Neural progenitor cell (in vitro differentiated cells): ENCODE data around the gene SEMA3C. TPM values are rescaled to one million over a fixed set of nuclear protein-coding genes. Genes with fewer than 3 reads are reported as not detected.

ENCODE experiments used
- DNase-seq: peaks from one replicate; pipeline ENCODE4 v3.0.0-alpha.2; 2016; ENCODE audit warnings: low spot score
- H2AFZ ChIP-seq: fragments of 200-600 bp; sonication (generic); replicated peaks from 2 replicates; pipeline ENCODE4 v1.6.1; 2016; ENCODE audit warnings: antibody characterized with exemption
- H3F3A ChIP-seq: fragments of 200-600 bp; sonication (generic); 2 replicates; pipeline ENCODE4 v1.6.1; 2016; ENCODE audit warnings: antibody characterized with exemption, low read depth
- H3K27ac ChIP-seq: fragments of 200-600 bp; sonication (generic); 2 replicates; pipeline ENCODE4 v1.5.1; 2016; ENCODE audit warnings: mild to moderate bottlenecking
- H3K27me3 ChIP-seq: fragments of 200-600 bp; sonication (generic); 2 replicates; pipeline ENCODE4 v1.6.1; 2016; ENCODE audit warnings: mild to moderate bottlenecking, moderate library complexity
- H3K36me3 ChIP-seq: fragments of 200-600 bp; sonication (generic); 2 replicates; pipeline ENCODE4 v1.5.1; 2016
- H3K4me1 ChIP-seq: fragments of 200-600 bp; sonication (generic); 2 replicates; pipeline ENCODE4 v1.6.1; 2016; ENCODE audit warnings: mixed run types
- H3K4me2 ChIP-seq: fragments of 200-600 bp; sonication (generic); 2 replicates; pipeline ENCODE4 v1.6.1; 2016
- H3K4me3 ChIP-seq: fragments of 200-600 bp; sonication (generic); 2 replicates; pipeline ENCODE4 v1.5.1; 2016
- H3K79me2 ChIP-seq: fragments of 200-600 bp; sonication (generic); 2 replicates; pipeline ENCODE4 v1.6.1; 2016; ENCODE audit warnings: low read depth
- H3K9ac ChIP-seq: fragments of 200-600 bp; sonication (generic); 2 replicates; pipeline ENCODE4 v1.6.1; 2016
- H3K9me3 ChIP-seq: fragments of 200-600 bp; sonication (generic); 2 replicates; pipeline ENCODE4 v1.5.1; 2016; ENCODE audit warnings: low read depth
- H4K20me1 ChIP-seq: fragments of 200-600 bp; sonication (generic); 2 replicates; pipeline ENCODE4 v1.6.1; 2016; ENCODE audit warnings: low read depth
- H3K27ac Mint-ChIP-seq: 3 replicates; pipeline ENCODE4 v1.8.0; 2021; ENCODE audit warnings: mixed read lengths
- H3K27me3 Mint-ChIP-seq: 2 replicates; pipeline ENCODE4 v1.8.0; 2022; ENCODE audit warnings: low read depth, mild to moderate bottlenecking, inconsistent platforms, moderate library complexity, mixed read lengths; ENCODE audit not compliant: insufficient read depth
- H3K36me3 Mint-ChIP-seq: 3 replicates; pipeline ENCODE4 v1.8.0; 2021; ENCODE audit warnings: mixed read lengths
- H3K4me1 Mint-ChIP-seq: 3 replicates; pipeline ENCODE4 v1.8.0; 2021; ENCODE audit warnings: mixed read lengths
- H3K4me3 Mint-ChIP-seq: 3 replicates; pipeline ENCODE4 v1.8.0; 2021; ENCODE audit warnings: mild to moderate bottlenecking, moderate library complexity, mixed read lengths
- H3K9me3 Mint-ChIP-seq: 3 replicates; pipeline ENCODE4 v1.8.0; 2020; ENCODE audit warnings: mixed read lengths
- CTCF ChIP-seq: fragments of 200-600 bp; sonication (generic); IDR thresholded peaks from 2 replicates; pipeline ENCODE4 v1.5.1; 2017; ENCODE audit warnings: antibody characterized with exemption, mild to moderate bottlenecking
- EZH2 ChIP-seq: fragments of 200-600 bp; sonication (generic); IDR thresholded peaks from 2 replicates; pipeline ENCODE4 v1.6.1; 2017; ENCODE audit warnings: antibody characterized with exemption, mild to moderate bottlenecking, moderate library complexity
- EZH2phosphoT487 ChIP-seq: fragments of 200-600 bp; sonication (generic); IDR thresholded peaks from 2 replicates; pipeline ENCODE4 v1.6.1; 2017; ENCODE audit warnings: antibody characterized with exemption
- total RNA-seq: library from RNA; depleted of rRNA; stranded (reverse); fragments of >200 nt; gene quantifications from 2 replicates; pipeline ENCODE4 v1.2.3, GENCODE V29; 2015; ENCODE audit warnings: low replicate concordance

SEMA3C gene
- total RNA-seq, 1 donor from 2014 or later = 0.54 TPM

- Histone ChIP-seq H3K9ac (no peak overlapping the region), H3K4me1 (peaks cover 3% of the 10 kb centered on the region), H3K27ac (no peak overlapping the region), H3K4me2 (no peak overlapping the region), H2AFZ (no peak overlapping the region), H3K27me3 (no peaks in the 10 kb centered on the region), H4K20me1 (no peaks in the 10 kb centered on the region), H3F3A (no peaks in the 10 kb centered on the region), H3K36me3 (no peaks in the 10 kb centered on the region), H3K79me2 (no peaks in the 10 kb centered on the region), H3K4me3 (no peak overlapping the region), H3K9me3 (no peaks in the 10 kb centered on the region)
- H3K4me3 Mint-ChIP-seq = no peak overlapping the region
- peaks cover 33% of the 10 kb centered on the region for H3K4me1 Mint-ChIP-seq
- peak overlapping the region; percentile 74 for H3K27ac Mint-ChIP-seq
- TF ChIP-seq EZH2 (no peak), EZH2phosphoT487 (no peak), CTCF (no peak)
- no peak for DNase-seq
- H3K27me3 Mint-ChIP-seq = no peaks in the 10 kb centered on the region
- no peaks in the 10 kb centered on the region for H3K36me3 Mint-ChIP-seq
- no peaks in the 10 kb centered on the region for H3K9me3 Mint-ChIP-seq
These were observed 85.3 kb downstream of the SEMA3C start for GRCh38 chr7:80833289-80834268.

- no peaks in the 10 kb centered on the region for H3K36me3 Mint-ChIP-seq
- H3K36me3 ChIP-seq = no peaks in the 10 kb centered on the region
- no peaks in the 10 kb centered on the region for H3K27me3 Mint-ChIP-seq
- H3K27ac ChIP-seq = no peak overlapping the region
- H3K4me1 ChIP-seq = peaks cover 3% of the 10 kb centered on the region
- no peaks in the 10 kb centered on the region for H3F3A ChIP-seq
- no peak for TF ChIP-seq EZH2phosphoT487
- TF ChIP-seq CTCF = no peak
- TF ChIP-seq EZH2 = no peak
- no peak overlapping the region for H3K4me3 Mint-ChIP-seq
- no peaks in the 10 kb centered on the region for H4K20me1 ChIP-seq
- H3K27ac Mint-ChIP-seq = no peak overlapping the region
- no peaks in the 10 kb centered on the region for H3K79me2 ChIP-seq
- no peak for DNase-seq
- no peak overlapping the region for H2AFZ ChIP-seq
- H3K9ac ChIP-seq = no peak overlapping the region
- no peaks in the 10 kb centered on the region for H3K27me3 ChIP-seq
- no peaks in the 10 kb centered on the region for H3K9me3 ChIP-seq
- peaks cover 31% of the 10 kb centered on the region for H3K4me1 Mint-ChIP-seq
- H3K4me2 ChIP-seq = no peak overlapping the region
- no peak overlapping the region for H3K4me3 ChIP-seq
- no peaks in the 10 kb centered on the region for H3K9me3 Mint-ChIP-seq
These were observed 86.8 kb downstream of the SEMA3C start for GRCh38 chr7:80832006-80832405.

GRCh38 chr7:80830584-80831285 is 88.1 kb downstream of the SEMA3C start:
- Histone ChIP-seq H3K79me2 (no peaks in the 10 kb centered on the region), H3K27ac (no peak overlapping the region), H3K9ac (no peak overlapping the region), H3K27me3 (no peaks in the 10 kb centered on the region), H4K20me1 (no peaks in the 10 kb centered on the region), H3K4me2 (no peak overlapping the region), H3F3A (no peaks in the 10 kb centered on the region), H3K36me3 (no peaks in the 10 kb centered on the region), H3K9me3 (no peaks in the 10 kb centered on the region), H2AFZ (no peak overlapping the region), H3K4me3 (no peak overlapping the region), H3K4me1 (peaks cover 3% of the 10 kb centered on the region)
- Mint-ChIP-seq H3K4me1 (peaks cover 40% of the 10 kb centered on the region), H3K27me3 (no peaks in the 10 kb centered on the region), H3K27ac (no peak overlapping the region), H3K4me3 (no peak overlapping the region), H3K36me3 (peaks cover 2% of the 10 kb centered on the region), H3K9me3 (no peaks in the 10 kb centered on the region)
- TF ChIP-seq EZH2phosphoT487 (no peak), EZH2 (no peak), CTCF (no peak)
- DNase-seq = no peak
